Measurements from ENCODE around the gene HSPB1.
A peak's percentile ranks its signal among the peaks of the same experiment; 100 is the strongest.
"Not testable (repeated sequence)": the region's sequence is repeated elsewhere in the genome, so short reads cannot be mapped to it uniquely, and the experiment has no call there.

The HSPB1 gene

GRCh38 chr7:76281706-76282343 lies 20.6 kb upstream of the HSPB1 start:
- DNase-seq (ENCODE audit: low spot score): no peak

GRCh38 chr7:76282344-76283253 lies 19.9 kb upstream of the HSPB1 start:
- no peak for DNase-seq (ENCODE audit: low spot score)

- no peak for DNase-seq (ENCODE audit: low spot score)
Measured at GRCh38 chr7:76283254-76284159, 19.0 kb upstream of the HSPB1 start.

GRCh38 chr7:76285604-76286374 lies 16.7 kb upstream of the HSPB1 start:
- DNase-seq (ENCODE audit: low spot score): no peak

GRCh38 chr7:76286842-76287403 lies 15.6 kb upstream of the HSPB1 start:
- DNase-seq (ENCODE audit: low spot score): no peak

GRCh38 chr7:76290847-76291350 lies 11.6 kb upstream of the HSPB1 start:
- not testable (repeated sequence) for DNase-seq (ENCODE audit: low spot score)

GRCh38 chr7:76291351-76292212 lies 10.9 kb upstream of the HSPB1 start:
- DNase-seq (ENCODE audit: low spot score): peak; percentile 85

GRCh38 chr7:76292213-76292573 lies 10.3 kb upstream of the HSPB1 start:
- no peak for DNase-seq (ENCODE audit: low spot score)

- not testable (repeated sequence) for DNase-seq (ENCODE audit: low spot score)
Measured at GRCh38 chr7:76292911-76293310, 9.6 kb upstream of the HSPB1 start.

- no peak for DNase-seq (ENCODE audit: low spot score)
Measured at GRCh38 chr7:76293407-76293901, 9.0 kb upstream of the HSPB1 start.

GRCh38 chr7:76294344-76295024 lies 8.0 kb upstream of the HSPB1 start:
- DNase-seq (ENCODE audit: low spot score): peak; percentile 94

GRCh38 chr7:76296743-76297740 lies 5.4 kb upstream of the HSPB1 start:
- no peak for DNase-seq (ENCODE audit: low spot score)

- no peak for DNase-seq (ENCODE audit: low spot score)
Measured at GRCh38 chr7:76300166-76300731, 2.2 kb upstream of the HSPB1 start.

GRCh38 chr7:76301000-76301399 lies 1.5 kb upstream of the HSPB1 start:
- no peak for DNase-seq (ENCODE audit: low spot score)

GRCh38 chr7:76303202-76304147 lies 1.0 kb downstream of the HSPB1 start:
- DNase-seq (ENCODE audit: low spot score): peak; percentile 78

- DNase-seq (ENCODE audit: low spot score): no peak
Measured at GRCh38 chr7:76304888-76305375, 2.5 kb downstream of the HSPB1 start.

All from SK-N-DZ (cell line).